HCT116 (cell line): ENCODE measurements around the gene SDK2. TPM values are rescaled to one million over a fixed set of nuclear protein-coding genes. Genes with fewer than 3 reads are reported as not detected.

ENCODE experiments used
- ATAC-seq: fragments of 200-7000 bp; cut with Tn5 transposase; 2 replicates; pipeline ENCODE4 v1.9.1; 2020; ENCODE audit warnings: mild to moderate bottlenecking, moderate library complexity
- BruUV-seq: library from RNA; stranded (reverse); fragments of 400-500 nt; replicated peaks from 2 replicates; lab custom pipeline; 2021; lab: Mats Ljungman, UMichigan
- CTCF ChIA-PET: fragments of 300-600 bp; sonication (Branson Sonifier 250); formaldehyde crosslinking; loops from one replicate; lab custom pipeline; 2021; ENCODE audit warnings: antibody characterized with exemption; lab: Charles Lee
- POLR2A ChIA-PET: fragments of 300-600, 350-600 bp; sonication (Branson Sonifier 250); formaldehyde crosslinking; loops from one replicate; lab custom pipeline; 2021; ENCODE audit warnings: antibody characterized with exemption; lab: Charles Lee
- RAD21 ChIA-PET, 2 experiments: fragments of 300-600 bp; sonication (Branson Sonifier 250); formaldehyde crosslinking; loops; one replicate each; lab custom pipeline; 2023; ENCODE audit warnings: low total read pairs in 2 of 2; ENCODE audit not compliant: uncharacterized antibody in 2 of 2, unreplicated experiment in 2 of 2, low non-redundant PET in 1 of 2; lab: Charles Lee
- DNase-seq: peaks from one replicate; pipeline ENCODE4 v3.0.0-alpha.2; 2010; ENCODE audit warnings: low read depth, low spot score
- H2AFZ ChIP-seq: fragments of 200-600 bp; shearing (Covaris generic), sonication (generic); 2 replicates; pipeline ENCODE4 v1.6.1; 2017; ENCODE audit warnings: low read depth, mixed run types, mixed read lengths, antibody characterized with exemption, low read length; ENCODE audit not compliant: poor library complexity, severe bottlenecking
- H3K27ac ChIP-seq: 2 replicates; pipeline ENCODE4 v1.5.1; 2012; ENCODE audit warnings: low read depth, low read length
- H3K27me3 ChIP-seq: fragments of 200-600 bp; sonication (generic); 2 replicates; pipeline ENCODE4 v1.6.1; 2016; ENCODE audit warnings: mixed run types, low read length, mixed read lengths; ENCODE audit not compliant: insufficient read depth
- H3K36me3 ChIP-seq, 2 experiments: fragments of 200-500 bp in 1 of 2; fragments of 200-600 bp in 1 of 2; sonication (Bioruptor generic) in 1 of 2; sonication (generic) in 1 of 2; 2 replicates each; pipeline versions ENCODE4 v1.5.1 to v1.6.1; 2014 to 2016; ENCODE audit warnings: low read length in 2 of 2, inconsistent platforms in 1 of 2, mixed read lengths in 1 of 2, mixed run types in 1 of 2; ENCODE audit not compliant: insufficient read depth in 2 of 2, control insufficient read depth in 1 of 2
- H3K4me1 ChIP-seq, 2 experiments: fragments of 200-600 bp in 1 of 2; sonication (generic) in 1 of 2; 2 replicates each; pipeline versions ENCODE4 v1.5.1 to v1.6.1; 2012 to 2017; ENCODE audit warnings: low read length in 2 of 2, inconsistent platforms in 1 of 2, mild to moderate bottlenecking in 1 of 2, mixed read lengths in 1 of 2, mixed run types in 1 of 2, moderate library complexity in 1 of 2; ENCODE audit not compliant: insufficient read depth in 2 of 2, control insufficient read depth in 1 of 2
- H3K4me2 ChIP-seq: fragments of 200-600 bp; sonication (generic); 2 replicates; pipeline ENCODE4 v1.6.1; 2017; ENCODE audit warnings: mixed run types, low read length, mixed read lengths
- H3K4me3 ChIP-seq, 2 experiments: fragments of 200-600 bp in 1 of 2; sonication (generic) in 1 of 2; replicated peaks in 1 of 2; 2 replicates each; pipeline ENCODE4 v1.5.1; 2011 to 2016; ENCODE audit warnings: low read length in 2 of 2, control low read depth in 1 of 2, low read depth in 1 of 2, mild to moderate bottlenecking in 1 of 2, mixed read lengths in 1 of 2, mixed run types in 1 of 2
- H3K79me2 ChIP-seq: fragments of 200-600 bp; sonication (generic); 2 replicates; pipeline ENCODE4 v1.6.1; 2017; ENCODE audit warnings: mild to moderate bottlenecking, mixed run types, low read length, moderate library complexity, mixed read lengths; ENCODE audit not compliant: insufficient read depth
- H3K9ac ChIP-seq: fragments of 200-600 bp; sonication (generic); 2 replicates; pipeline ENCODE4 v1.6.1; 2016; ENCODE audit warnings: low read length, mixed read lengths
- H3K9me2 ChIP-seq: fragments of 200-600 bp; sonication (generic), shearing (Covaris generic); 2 replicates; pipeline ENCODE4 v1.6.1; 2017; ENCODE audit warnings: mixed run types, mild to moderate bottlenecking, moderate library complexity; ENCODE audit not compliant: insufficient read depth
- H3K9me3 ChIP-seq, 2 experiments: fragments of 200-500 bp in 1 of 2; fragments of 200-600 bp in 1 of 2; sonication (Bioruptor generic) in 1 of 2; sonication (generic) in 1 of 2; 2 replicates each; pipeline ENCODE4 v1.6.1; 2014 to 2017; ENCODE audit warnings: low read length in 2 of 2, mixed read lengths in 2 of 2, inconsistent platforms in 1 of 2, low read depth in 1 of 2, mild to moderate bottlenecking in 1 of 2, mixed run types in 1 of 2, moderate library complexity in 1 of 2; ENCODE audit not compliant: control insufficient read depth in 1 of 2, insufficient read depth in 1 of 2
- H4K20me1 ChIP-seq: fragments of 200-600 bp; sonication (generic), shearing (Covaris generic); 2 replicates; pipeline ENCODE4 v1.6.1; 2017; ENCODE audit warnings: mixed run types, mild to moderate bottlenecking, moderate library complexity; ENCODE audit not compliant: insufficient read depth
- CEBPB ChIP-seq: IDR thresholded peaks from 2 replicates; pipeline ENCODE4 v1.6.1; 2012; ENCODE audit warnings: low read depth
- EGR1 ChIP-seq: IDR thresholded peaks from 2 replicates; pipeline ENCODE4 v1.6.1; 2012; ENCODE audit warnings: low read depth
- ELF1 ChIP-seq: IDR thresholded peaks from 2 replicates; pipeline ENCODE4 v1.6.1; 2012; ENCODE audit warnings: low read depth, borderline replicate concordance
- EZH2 ChIP-seq: fragments of 200-600 bp; sonication (generic); IDR thresholded peaks from 2 replicates; pipeline ENCODE4 v1.6.1; 2017; ENCODE audit warnings: antibody characterized with exemption, mixed run types
- EZH2phosphoT487 ChIP-seq: fragments of 200-600 bp; IDR thresholded peaks from 2 replicates; pipeline ENCODE4 v1.6.1; 2018; ENCODE audit warnings: antibody characterized with exemption, borderline replicate concordance
- FOSL1 ChIP-seq: IDR thresholded peaks from 2 replicates; pipeline ENCODE4 v1.6.1; 2012; ENCODE audit warnings: low read depth
- JUND ChIP-seq: IDR thresholded peaks from 2 replicates; pipeline ENCODE4 v1.6.1; 2012
- POLR2AphosphoS5 ChIP-seq: IDR thresholded peaks from 2 replicates; pipeline ENCODE4 v1.6.1; 2011; ENCODE audit warnings: mild to moderate bottlenecking, low read depth, low read length, moderate library complexity
- RAD21 ChIP-seq: IDR thresholded peaks from 2 replicates; pipeline ENCODE4 v1.6.1; 2012; ENCODE audit warnings: low read depth, mild to moderate bottlenecking
- SIN3A ChIP-seq: IDR thresholded peaks from 2 replicates; pipeline ENCODE4 v1.6.1; 2012; ENCODE audit warnings: low read depth
- SP1 ChIP-seq: IDR thresholded peaks from 2 replicates; pipeline ENCODE4 v1.6.1; 2012; ENCODE audit warnings: low read depth
- SRF ChIP-seq: IDR thresholded peaks from 2 replicates; pipeline ENCODE4 v1.6.1; 2012; ENCODE audit warnings: low read depth
- ZNF274 ChIP-seq: fragments of 200-500 bp; sonication (Bioruptor generic); IDR thresholded peaks from 2 replicates; pipeline ENCODE4 v1.6.1; 2014; ENCODE audit warnings: mild to moderate bottlenecking, low read depth, low read length, inconsistent platforms
- intact Hi-C: fragments of 100-400 bp; cut with micrococcal nuclease; formaldehyde crosslinking; loops from 2 replicates; pipeline ENCODE4 v1.10.0; 2022
- total RNA-seq: library from RNA; stranded (reverse); gene quantifications from one replicate; pipeline ENCODE4 v1.2.1, GENCODE V29; 2021; ENCODE audit not compliant: unreplicated experiment
- TF ChIP-seq, protein P1 (sequence below): IDR thresholded peaks from 2 replicates; pipeline ENCODE4 v1.6.1; 2012
- TF ChIP-seq, protein P2 (sequence below): IDR thresholded peaks from 2 replicates; pipeline ENCODE4 v1.6.1; 2012
- TF ChIP-seq, protein P3 (sequence below), 3 experiments: fragments of 200-600 bp in 1 of 3; sonication (generic) in 1 of 3; IDR thresholded peaks in 2 of 3; conservative IDR thresholded peaks in 1 of 3; 2 replicates each; pipeline ENCODE4 v1.5.1; 2012 to 2017; ENCODE audit warnings: low read depth in 2 of 3, low read length in 2 of 3, antibody characterized with exemption in 1 of 3, borderline replicate concordance in 1 of 3, control low read depth in 1 of 3, mild to moderate bottlenecking in 1 of 3, mixed read lengths in 1 of 3, mixed run types in 1 of 3, moderate library complexity in 1 of 3; ENCODE audit not compliant: insufficient read depth in 1 of 3
- TF ChIP-seq, protein P4 (sequence below): IDR thresholded peaks from 2 replicates; pipeline ENCODE4 v1.6.1; 2011; ENCODE audit warnings: mild to moderate bottlenecking, low read length, moderate library complexity; ENCODE audit not compliant: insufficient replicate concordance; ENCODE audit errors: extremely low read depth

SDK2 gene
- total RNA-seq, 1 experiment from 2014 or later, result 0.10 TPM

DNA sequence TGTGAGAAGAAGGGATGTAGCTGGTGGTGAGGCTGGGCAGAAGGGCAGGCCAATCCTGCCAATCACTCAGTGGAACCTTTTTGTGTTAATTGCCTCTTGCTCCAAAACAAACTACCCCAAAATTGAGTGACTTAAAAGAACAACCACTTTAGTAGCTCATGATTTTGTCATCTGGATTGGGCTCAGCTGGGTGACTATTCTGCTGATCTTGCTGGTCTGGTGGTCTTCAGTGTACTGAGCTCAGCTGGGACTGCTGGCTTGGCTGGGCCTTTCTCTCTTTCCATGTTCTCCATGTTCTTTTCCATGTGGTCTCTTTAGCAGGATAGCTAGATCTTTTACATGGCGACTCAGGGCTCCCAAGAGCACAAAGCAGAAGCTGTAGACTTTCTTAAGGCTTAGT lies 37.7 kb upstream of the SDK2 start:
- POLR2A ChIA-PET, result no interaction called here

DNA sequence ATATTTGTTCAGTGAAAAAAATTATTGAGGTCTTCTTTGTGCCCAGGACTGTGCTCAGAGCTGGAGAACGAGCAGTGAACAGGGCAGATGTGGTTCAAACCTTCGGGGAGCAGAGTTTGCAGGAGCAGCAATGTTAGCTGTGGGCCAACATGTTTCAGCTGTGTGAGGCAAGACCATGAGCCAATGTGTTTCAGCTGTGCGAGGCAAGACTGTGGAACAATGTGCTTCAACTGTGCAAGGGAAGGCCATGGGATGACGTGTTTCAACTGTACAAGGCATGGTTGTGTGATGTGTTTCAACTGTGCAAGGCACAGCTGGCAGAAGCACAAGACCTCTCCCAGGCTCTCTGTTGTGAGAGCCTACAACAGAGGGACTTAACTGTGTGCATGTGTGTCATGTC lies 35.2 kb upstream of the SDK2 start:
- intact Hi-C loops, result no loop called here
- no peak for ATAC-seq
- H3K4me3 ChIP-seq, result no peak overlapping the region
- TF ChIP-seq SP1 (no peak), RAD21 (no peak), ZNF274 (no peak), EGR1 (no peak), CEBPB (no peak), FOSL1 (no peak), SIN3A (no peak), POLR2AphosphoS5 (no peak), JUND (no peak), SRF (no peak), EZH2phosphoT487 (no peak), ELF1 (no peak)
- TF ChIP-seq, protein P1, sequence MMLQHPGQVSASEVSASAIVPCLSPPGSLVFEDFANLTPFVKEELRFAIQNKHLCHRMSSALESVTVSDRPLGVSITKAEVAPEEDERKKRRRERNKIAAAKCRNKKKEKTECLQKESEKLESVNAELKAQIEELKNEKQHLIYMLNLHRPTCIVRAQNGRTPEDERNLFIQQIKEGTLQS, result no peak
- TF ChIP-seq, protein P2, sequence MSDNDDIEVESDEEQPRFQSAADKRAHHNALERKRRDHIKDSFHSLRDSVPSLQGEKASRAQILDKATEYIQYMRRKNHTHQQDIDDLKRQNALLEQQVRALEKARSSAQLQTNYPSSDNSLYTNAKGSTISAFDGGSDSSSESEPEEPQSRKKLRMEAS, result no peak
- TF ChIP-seq, protein P3, sequence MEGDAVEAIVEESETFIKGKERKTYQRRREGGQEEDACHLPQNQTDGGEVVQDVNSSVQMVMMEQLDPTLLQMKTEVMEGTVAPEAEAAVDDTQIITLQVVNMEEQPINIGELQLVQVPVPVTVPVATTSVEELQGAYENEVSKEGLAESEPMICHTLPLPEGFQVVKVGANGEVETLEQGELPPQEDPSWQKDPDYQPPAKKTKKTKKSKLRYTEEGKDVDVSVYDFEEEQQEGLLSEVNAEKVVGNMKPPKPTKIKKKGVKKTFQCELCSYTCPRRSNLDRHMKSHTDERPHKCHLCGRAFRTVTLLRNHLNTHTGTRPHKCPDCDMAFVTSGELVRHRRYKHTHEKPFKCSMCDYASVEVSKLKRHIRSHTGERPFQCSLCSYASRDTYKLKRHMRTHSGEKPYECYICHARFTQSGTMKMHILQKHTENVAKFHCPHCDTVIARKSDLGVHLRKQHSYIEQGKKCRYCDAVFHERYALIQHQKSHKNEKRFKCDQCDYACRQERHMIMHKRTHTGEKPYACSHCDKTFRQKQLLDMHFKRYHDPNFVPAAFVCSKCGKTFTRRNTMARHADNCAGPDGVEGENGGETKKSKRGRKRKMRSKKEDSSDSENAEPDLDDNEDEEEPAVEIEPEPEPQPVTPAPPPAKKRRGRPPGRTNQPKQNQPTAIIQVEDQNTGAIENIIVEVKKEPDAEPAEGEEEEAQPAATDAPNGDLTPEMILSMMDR (IDR thresholded peaks at IDR 0.05 in 2 of 3, conservative IDR thresholded peaks at IDR 0.05 in 1 of 3; ENCODE audit: borderline replicate concordance in 1 of 3, insufficient read depth in 1 of 3, low read depth in 2 of 3, low read length in 2 of 3), result no peak

More for the DNA sequence above, 37.7 kb upstream of the SDK2 start:
- Histone ChIP-seq H3K4me2 (no peak overlapping the region), H3K9me2 (no peaks in the 10 kb centered on the region), H3K4me3 (no peak overlapping the region), H3K4me1 (no peaks in the 10 kb centered on the region), H3K9ac (no peak overlapping the region), H2AFZ (no peak overlapping the region), H4K20me1 (no peaks in the 10 kb centered on the region), H3K79me2 (no peaks in the 10 kb centered on the region), H3K9me3 (no peaks in the 10 kb centered on the region), H3K27me3 (peaks cover 65% of the 10 kb centered on the region), H3K36me3 (no peaks in the 10 kb centered on the region), H3K27ac (no peak overlapping the region)
- intact Hi-C loops, result no loop called here
- no TSS peak for BruUV-seq
- ChIA-PET RAD21 (no interaction called here), CTCF (interaction anchor here (1.1 kb wide), 1 partner anchor 20 kb away, joined by 4 read pairs; no protein-coding TSS in a partner anchor)
- no peak for ATAC-seq
- TF ChIP-seq CEBPB (no peak), SRF (no peak), EZH2 (no peak)
- TF ChIP-seq, protein P4, sequence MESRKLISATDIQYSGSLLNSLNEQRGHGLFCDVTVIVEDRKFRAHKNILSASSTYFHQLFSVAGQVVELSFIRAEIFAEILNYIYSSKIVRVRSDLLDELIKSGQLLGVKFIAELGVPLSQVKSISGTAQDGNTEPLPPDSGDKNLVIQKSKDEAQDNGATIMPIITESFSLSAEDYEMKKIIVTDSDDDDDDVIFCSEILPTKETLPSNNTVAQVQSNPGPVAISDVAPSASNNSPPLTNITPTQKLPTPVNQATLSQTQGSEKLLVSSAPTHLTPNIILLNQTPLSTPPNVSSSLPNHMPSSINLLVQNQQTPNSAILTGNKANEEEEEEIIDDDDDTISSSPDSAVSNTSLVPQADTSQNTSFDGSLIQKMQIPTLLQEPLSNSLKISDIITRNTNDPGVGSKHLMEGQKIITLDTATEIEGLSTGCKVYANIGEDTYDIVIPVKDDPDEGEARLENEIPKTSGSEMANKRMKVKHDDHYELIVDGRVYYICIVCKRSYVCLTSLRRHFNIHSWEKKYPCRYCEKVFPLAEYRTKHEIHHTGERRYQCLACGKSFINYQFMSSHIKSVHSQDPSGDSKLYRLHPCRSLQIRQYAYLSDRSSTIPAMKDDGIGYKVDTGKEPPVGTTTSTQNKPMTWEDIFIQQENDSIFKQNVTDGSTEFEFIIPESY, result no peak
- TF ChIP-seq, protein P2, result no peak
- DNase-seq, result no peak

More for the DNA sequence above, 35.2 kb upstream of the SDK2 start:
- Histone ChIP-seq H3K36me3 (no peaks in the 10 kb centered on the region), H3K4me2 (no peak overlapping the region), H3K27me3 (peaks cover 70% of the 10 kb centered on the region), H4K20me1 (no peaks in the 10 kb centered on the region), H3K79me2 (no peaks in the 10 kb centered on the region), H3K27ac (no peak overlapping the region), H2AFZ (no peak overlapping the region), H3K4me1 (no peaks in the 10 kb centered on the region), H3K9me3 (no peaks in the 10 kb centered on the region), H3K9me2 (no peaks in the 10 kb centered on the region), H3K9ac (no peak overlapping the region)
- no peak for DNase-seq
- RAD21 ChIA-PET, result no interaction called here
- CTCF ChIA-PET, result no interaction called here
- POLR2A ChIA-PET, result no interaction called here
- BruUV-seq, result no TSS peak
